Gastrocnemius medialis (tissue), 4 donors: ENCODE results near the gene DMD.

Source experiments
- POLR2A ChIP-seq, 2 donors: fragments of 450-650 bp; IDR thresholded peaks; one replicate each; pipeline ENCODE4 v1.6.1; 2017; ENCODE audit warnings: antibody characterized with exemption in 2 of 2, mild to moderate bottlenecking in 2 of 2, moderate library complexity in 2 of 2
- TF ChIP-seq, protein P1 (sequence below), 5 experiments: fragments of 450-650 bp in 3 of 5; fragments of 200-600 bp in 2 of 5; sonication (generic) in 2 of 5; IDR thresholded peaks in 4 of 5; conservative IDR thresholded peaks in 1 of 5; 1 replicate in 4 of 5; 2 replicates in 1 of 5; pipeline ENCODE4 v1.5.1; 2016 to 2019; ENCODE audit warnings: antibody characterized with exemption in 5 of 5, mild to moderate bottlenecking in 3 of 5, moderate library complexity in 3 of 5

DNA sequence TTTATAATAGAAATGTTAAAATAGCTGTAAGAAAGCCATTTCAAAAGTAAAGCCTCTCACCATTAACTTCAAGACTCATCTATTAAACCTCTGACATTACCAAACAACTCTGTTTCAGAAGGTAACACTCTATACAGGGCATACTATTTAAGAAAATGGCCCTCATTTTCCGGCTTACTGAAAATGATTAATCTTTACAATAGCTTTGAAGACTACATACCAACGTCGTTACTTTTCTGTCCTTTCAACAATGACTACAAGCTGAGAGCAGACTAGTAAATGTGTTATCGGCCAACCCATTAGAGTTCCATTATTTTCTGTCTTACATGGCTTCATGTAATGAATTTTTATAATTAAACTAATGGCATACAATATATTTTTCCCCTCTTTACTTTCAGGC, 1545.9 kb downstream of the DMD start:
- TF ChIP-seq, protein P1, sequence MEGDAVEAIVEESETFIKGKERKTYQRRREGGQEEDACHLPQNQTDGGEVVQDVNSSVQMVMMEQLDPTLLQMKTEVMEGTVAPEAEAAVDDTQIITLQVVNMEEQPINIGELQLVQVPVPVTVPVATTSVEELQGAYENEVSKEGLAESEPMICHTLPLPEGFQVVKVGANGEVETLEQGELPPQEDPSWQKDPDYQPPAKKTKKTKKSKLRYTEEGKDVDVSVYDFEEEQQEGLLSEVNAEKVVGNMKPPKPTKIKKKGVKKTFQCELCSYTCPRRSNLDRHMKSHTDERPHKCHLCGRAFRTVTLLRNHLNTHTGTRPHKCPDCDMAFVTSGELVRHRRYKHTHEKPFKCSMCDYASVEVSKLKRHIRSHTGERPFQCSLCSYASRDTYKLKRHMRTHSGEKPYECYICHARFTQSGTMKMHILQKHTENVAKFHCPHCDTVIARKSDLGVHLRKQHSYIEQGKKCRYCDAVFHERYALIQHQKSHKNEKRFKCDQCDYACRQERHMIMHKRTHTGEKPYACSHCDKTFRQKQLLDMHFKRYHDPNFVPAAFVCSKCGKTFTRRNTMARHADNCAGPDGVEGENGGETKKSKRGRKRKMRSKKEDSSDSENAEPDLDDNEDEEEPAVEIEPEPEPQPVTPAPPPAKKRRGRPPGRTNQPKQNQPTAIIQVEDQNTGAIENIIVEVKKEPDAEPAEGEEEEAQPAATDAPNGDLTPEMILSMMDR (IDR thresholded peaks at IDR 0.05 in 4 of 5, conservative IDR thresholded peaks at IDR 0.05 in 1 of 5), result no peak
- TF ChIP-seq POLR2A (IDR thresholded peaks at IDR 0.05), result no peak
